Chondrocyte (in vitro differentiated cells): ENCODE results near the gene EEF1A2. TPM values are rescaled to one million over a fixed set of nuclear protein-coding genes. Genes with fewer than 3 reads are reported as not detected.
"Not testable (repeated sequence)": the region's sequence is repeated elsewhere in the genome, so short reads cannot be mapped to it uniquely, and the experiment has no call there.

Experiments used
- DNase-seq: peaks from one replicate; pipeline ENCODE4 v3.0.0; 2021; ENCODE audit warnings: mixed read lengths, low spot score
- H3K27ac Mint-ChIP-seq: one replicate; pipeline ENCODE4 v1.8.0; 2021; ENCODE audit warnings: mild to moderate bottlenecking, moderate library complexity, mixed read lengths; ENCODE audit not compliant: unreplicated experiment
- H3K27me3 Mint-ChIP-seq: 2 replicates; pipeline ENCODE4 v1.8.0; 2021; ENCODE audit warnings: low read depth, mixed read lengths
- H3K36me3 Mint-ChIP-seq: 2 replicates; pipeline ENCODE4 v1.8.0; 2021; ENCODE audit warnings: low read depth, mixed read lengths
- H3K4me1 Mint-ChIP-seq: 2 replicates; pipeline ENCODE4 v1.8.0; 2021; ENCODE audit warnings: low read depth, mild to moderate bottlenecking, mixed read lengths
- H3K4me3 Mint-ChIP-seq: one replicate; pipeline ENCODE4 v1.8.0; 2021; ENCODE audit warnings: mild to moderate bottlenecking, moderate library complexity, mixed read lengths; ENCODE audit not compliant: unreplicated experiment
- H3K9me3 Mint-ChIP-seq: 2 replicates; pipeline ENCODE4 v1.8.0; 2021; ENCODE audit warnings: low read depth, mixed read lengths
- total RNA-seq: library from RNA; stranded (reverse); gene quantifications from 3 replicates; pipeline ENCODE4 v1.2.1, GENCODE V29; 2021
- TF ChIP-seq, protein P1 (sequence below): fragments of 200-600 bp; sonication (generic); IDR thresholded peaks from 2 replicates; pipeline ENCODE4 v1.5.0; 2021; ENCODE audit warnings: antibody characterized with exemption, mild to moderate bottlenecking, moderate library complexity

The EEF1A2 gene
- total RNA-seq, 1 donor from 2014 or later, result 5.5 TPM

DNA sequence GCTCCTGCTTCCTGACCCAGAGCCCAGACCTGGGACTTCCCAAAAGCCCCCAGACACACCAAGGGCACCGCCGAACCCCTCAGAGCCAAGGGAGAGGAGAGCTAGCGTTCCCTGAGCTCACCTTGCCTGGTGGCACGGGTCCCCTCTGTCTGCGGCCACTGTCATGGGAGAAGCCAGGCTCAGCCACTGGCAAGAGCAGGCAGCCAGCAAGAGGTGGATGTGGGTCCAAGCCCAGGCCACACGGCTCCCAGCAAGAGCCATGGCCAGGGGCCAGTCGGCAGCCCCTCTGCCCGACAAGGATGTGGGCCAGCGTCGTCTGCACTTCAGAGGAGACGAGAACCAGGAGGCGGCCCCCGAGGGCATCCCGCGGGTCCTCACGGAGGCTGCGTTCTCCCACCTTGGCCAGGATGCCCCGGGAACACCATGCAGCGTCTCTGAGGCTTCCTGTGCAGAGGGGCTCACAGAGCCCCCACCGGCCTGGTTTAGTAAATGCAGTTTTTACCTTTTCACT lies 19.5 kb upstream of the EEF1A2 start:
- TF ChIP-seq, protein P1, sequence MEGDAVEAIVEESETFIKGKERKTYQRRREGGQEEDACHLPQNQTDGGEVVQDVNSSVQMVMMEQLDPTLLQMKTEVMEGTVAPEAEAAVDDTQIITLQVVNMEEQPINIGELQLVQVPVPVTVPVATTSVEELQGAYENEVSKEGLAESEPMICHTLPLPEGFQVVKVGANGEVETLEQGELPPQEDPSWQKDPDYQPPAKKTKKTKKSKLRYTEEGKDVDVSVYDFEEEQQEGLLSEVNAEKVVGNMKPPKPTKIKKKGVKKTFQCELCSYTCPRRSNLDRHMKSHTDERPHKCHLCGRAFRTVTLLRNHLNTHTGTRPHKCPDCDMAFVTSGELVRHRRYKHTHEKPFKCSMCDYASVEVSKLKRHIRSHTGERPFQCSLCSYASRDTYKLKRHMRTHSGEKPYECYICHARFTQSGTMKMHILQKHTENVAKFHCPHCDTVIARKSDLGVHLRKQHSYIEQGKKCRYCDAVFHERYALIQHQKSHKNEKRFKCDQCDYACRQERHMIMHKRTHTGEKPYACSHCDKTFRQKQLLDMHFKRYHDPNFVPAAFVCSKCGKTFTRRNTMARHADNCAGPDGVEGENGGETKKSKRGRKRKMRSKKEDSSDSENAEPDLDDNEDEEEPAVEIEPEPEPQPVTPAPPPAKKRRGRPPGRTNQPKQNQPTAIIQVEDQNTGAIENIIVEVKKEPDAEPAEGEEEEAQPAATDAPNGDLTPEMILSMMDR, result peak; percentile 35
- Mint-ChIP-seq H3K4me3 (no peak overlapping the region), H3K27me3 (no peaks in the 10 kb centered on the region), H3K27ac (no peak overlapping the region), H3K9me3 (peaks cover 3% of the 10 kb centered on the region), H3K4me1 (peaks cover 21% of the 10 kb centered on the region), H3K36me3 (peaks cover 4% of the 10 kb centered on the region)
- no peak for DNase-seq

DNA sequence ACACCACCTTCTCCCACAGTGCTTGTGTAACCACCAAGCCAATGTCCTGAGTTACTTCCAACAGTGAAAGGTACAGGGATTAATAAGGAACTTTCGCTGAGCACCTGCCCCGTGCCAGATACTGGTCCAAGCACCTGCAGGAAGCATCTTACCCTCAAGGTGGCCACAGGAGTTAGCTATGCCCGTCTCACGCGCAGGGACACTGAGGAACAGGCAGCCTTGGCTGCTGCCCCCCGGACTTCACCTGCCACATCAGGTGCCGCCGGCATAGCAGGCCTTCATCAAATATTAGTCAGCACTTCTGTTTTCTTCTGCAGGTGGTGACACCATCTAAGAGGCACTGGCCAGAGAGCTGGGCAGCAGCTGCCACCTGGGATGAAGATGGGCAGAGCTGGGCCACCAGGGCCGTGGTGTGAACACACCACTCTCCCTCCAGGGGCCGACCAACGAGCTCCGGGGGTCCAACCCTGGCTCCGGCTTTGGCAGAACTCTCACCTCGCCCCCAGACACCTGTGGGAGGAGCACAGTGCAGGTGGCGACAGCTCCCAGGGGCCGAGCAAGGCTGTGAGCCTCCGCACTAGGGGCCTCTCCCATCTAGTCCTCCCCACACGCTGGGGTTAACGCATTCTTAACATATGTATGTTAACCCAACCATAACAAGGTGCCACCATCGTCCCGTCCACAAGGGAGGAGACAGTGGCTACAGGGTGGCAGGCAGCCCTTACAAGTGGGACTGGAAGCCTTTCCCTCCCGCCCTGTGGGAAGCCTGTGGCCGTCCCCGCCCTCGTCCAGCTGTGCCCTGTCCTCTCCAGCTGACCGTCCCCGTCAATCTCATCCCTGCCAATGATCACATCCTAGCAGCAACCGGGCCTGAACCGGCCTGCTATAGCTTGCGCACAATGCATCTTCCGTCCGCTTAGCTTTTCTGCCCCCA lies 18.8 kb upstream of the EEF1A2 start:
- Mint-ChIP-seq H3K4me1 (peaks cover 20% of the 10 kb centered on the region), H3K27ac (no peak overlapping the region), H3K36me3 (peaks cover 3% of the 10 kb centered on the region), H3K4me3 (no peak overlapping the region), H3K9me3 (peaks cover 8% of the 10 kb centered on the region), H3K27me3 (peaks cover 1% of the 10 kb centered on the region)
- TF ChIP-seq, protein P1, result no peak
- no peak for DNase-seq

DNA sequence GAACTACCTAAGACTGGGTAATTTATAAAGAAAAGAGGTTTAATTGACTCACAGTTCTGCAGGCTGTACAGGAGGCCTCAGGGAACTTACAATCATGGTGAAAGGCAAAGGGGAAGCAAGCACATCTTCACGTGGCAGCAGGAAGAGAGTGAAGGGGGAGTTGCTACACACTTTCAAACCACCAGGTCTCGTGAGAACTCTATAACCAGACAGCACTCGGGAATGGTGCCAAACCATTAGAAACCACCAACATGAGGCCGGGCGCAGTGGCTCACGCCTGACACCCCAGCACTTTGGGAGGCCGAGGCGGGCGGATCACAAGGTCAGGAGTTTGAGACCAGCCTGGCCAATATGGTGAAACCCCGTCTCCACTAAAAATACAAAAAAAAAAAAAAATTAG lies 15.6 kb upstream of the EEF1A2 start:
- not testable (repeated sequence) for DNase-seq, H3K27ac Mint-ChIP-seq, H3K4me3 Mint-ChIP-seq, H3K36me3 Mint-ChIP-seq, H3K4me1 Mint-ChIP-seq, H3K9me3 Mint-ChIP-seq, H3K27me3 Mint-ChIP-seq

DNA sequence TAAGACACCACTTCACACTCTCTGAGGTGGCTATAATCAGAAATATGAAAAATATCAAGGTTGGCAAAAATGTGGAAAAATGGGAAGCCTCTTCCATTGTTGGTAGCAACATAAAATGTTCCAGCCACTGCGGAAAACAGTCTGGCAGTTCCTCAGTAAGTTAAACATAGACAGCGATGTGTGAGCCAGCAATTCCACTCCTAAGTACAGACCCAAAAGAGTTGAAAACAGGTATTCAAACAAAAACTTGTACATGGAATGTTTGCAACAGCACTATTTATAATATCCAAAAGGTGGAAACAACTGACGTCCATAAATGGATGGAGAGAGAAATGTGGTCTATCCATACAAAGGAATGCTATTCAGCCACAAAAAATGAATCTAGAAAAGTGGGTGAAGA lies 14.3 kb upstream of the EEF1A2 start:
- no peak for DNase-seq

DNA sequence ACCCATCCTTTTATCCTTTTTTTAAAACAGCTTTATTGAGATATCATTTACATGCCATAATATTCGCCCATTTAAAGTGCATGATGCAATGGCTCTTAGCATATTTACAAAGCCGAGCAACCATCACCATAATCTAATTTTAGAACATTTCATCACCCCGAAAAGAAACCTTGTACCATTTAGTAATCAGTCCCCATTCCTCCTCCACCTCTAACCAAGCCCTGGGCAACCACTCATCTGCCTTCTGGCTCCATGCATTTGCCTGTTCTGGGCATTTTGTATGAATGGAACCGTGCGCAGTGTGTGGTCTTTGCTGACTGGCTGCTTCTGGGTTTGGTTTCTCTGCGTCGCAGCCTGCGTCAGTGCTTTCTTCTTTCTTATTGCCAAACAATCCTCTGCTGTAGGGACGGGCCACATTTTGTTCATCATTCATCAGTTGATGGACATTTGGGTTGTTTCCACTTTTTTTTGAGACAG lies 10.2 kb upstream of the EEF1A2 start:
- no peak overlapping the region for H3K27ac Mint-ChIP-seq
- TF ChIP-seq, protein P1, result no peak
- H3K4me3 Mint-ChIP-seq, result no peak overlapping the region

More for the DNA sequence above, 14.3 kb upstream of the EEF1A2 start:
- peaks cover 3% of the 10 kb centered on the region for H3K27me3 Mint-ChIP-seq
- H3K4me3 Mint-ChIP-seq, result no peak overlapping the region
- H3K4me1 Mint-ChIP-seq, result no peaks in the 10 kb centered on the region
- TF ChIP-seq, protein P1, result no peak
- peaks cover under 1% of the 10 kb centered on the region for H3K36me3 Mint-ChIP-seq
- H3K9me3 Mint-ChIP-seq, result peaks cover 13% of the 10 kb centered on the region
- H3K27ac Mint-ChIP-seq, result no peak overlapping the region

More for the DNA sequence above, 10.2 kb upstream of the EEF1A2 start:
- Mint-ChIP-seq H3K27me3 (peaks cover 11% of the 10 kb centered on the region), H3K4me1 (no peaks in the 10 kb centered on the region), H3K36me3 (peaks cover 10% of the 10 kb centered on the region), H3K9me3 (peaks cover 33% of the 10 kb centered on the region)
- DNase-seq, result no peak
